HG03571 (cell line): Measurements from ENCODE around the gene TRIM38.
A peak's percentile ranks its signal among the peaks of the same experiment; 100 is the strongest.
"Not testable (repeated sequence)": the region's sequence is repeated elsewhere in the genome, so short reads cannot be mapped to it uniquely, and the experiment has no call there.

ENCODE experiments used
- ATAC-seq: cut with Tn5 transposase; IDR thresholded peaks from one replicate; pipeline ENCODE4 v1.9.1; 2021; ENCODE audit not compliant: unreplicated experiment

The TRIM38 gene

GRCh38 chr6:25939593-25939992, 23.0 kb upstream of the TRIM38 start:
- no peak for ATAC-seq

GRCh38 chr6:25942561-25943147, 19.9 kb upstream of the TRIM38 start:
- no peak for ATAC-seq

- no peak for ATAC-seq
Measured at GRCh38 chr6:25943887-25944286, 18.7 kb upstream of the TRIM38 start.

GRCh38 chr6:25944688-25945574, 17.7 kb upstream of the TRIM38 start:
- ATAC-seq: peak; percentile 85

GRCh38 chr6:25945738-25946137, 16.9 kb upstream of the TRIM38 start:
- not testable (repeated sequence) for ATAC-seq

GRCh38 chr6:25946631-25947030, 16.0 kb upstream of the TRIM38 start:
- no peak for ATAC-seq

GRCh38 chr6:25947492-25947891, 15.1 kb upstream of the TRIM38 start:
- ATAC-seq: not testable (repeated sequence)

- ATAC-seq: no peak
Measured at GRCh38 chr6:25949695-25950094, 12.9 kb upstream of the TRIM38 start.

GRCh38 chr6:25950297-25950696, 12.3 kb upstream of the TRIM38 start:
- ATAC-seq: no peak

- no peak for ATAC-seq
Measured at GRCh38 chr6:25951296-25952032, 11.1 kb upstream of the TRIM38 start.

- no peak for ATAC-seq
Measured at GRCh38 chr6:25952535-25952934, 10.1 kb upstream of the TRIM38 start.

GRCh38 chr6:25953733-25954132, 8.9 kb upstream of the TRIM38 start:
- no peak for ATAC-seq

GRCh38 chr6:25954756-25955155, 7.8 kb upstream of the TRIM38 start:
- no peak for ATAC-seq

GRCh38 chr6:25956226-25956625, 6.4 kb upstream of the TRIM38 start:
- no peak for ATAC-seq

- ATAC-seq: no peak
Measured at GRCh38 chr6:25958700-25959162, 3.9 kb upstream of the TRIM38 start.

GRCh38 chr6:25959890-25960536, 2.6 kb upstream of the TRIM38 start:
- no peak for ATAC-seq

GRCh38 chr6:25960734-25961133, 1.9 kb upstream of the TRIM38 start:
- no peak for ATAC-seq

GRCh38 chr6:25961619-25962148, 918 bp upstream of the TRIM38 start:
- ATAC-seq: no peak

GRCh38 chr6:25963426-25964123, 973 bp downstream of the TRIM38 start:
- no peak for ATAC-seq

- ATAC-seq: no peak
Measured at GRCh38 chr6:25965058-25965457, 2.5 kb downstream of the TRIM38 start.
